Panc1 (cell line): Measurements from ENCODE around the gene KHDRBS2. TPM values are rescaled to one million over a fixed set of nuclear protein-coding genes. Genes with fewer than 3 reads are reported as not detected.

ENCODE experiments used
- ATAC-seq: fragments of 200-7000 bp; cut with Tn5 transposase; 2 replicates; pipeline ENCODE4 v1.9.1; 2020; ENCODE audit warnings: mild to moderate bottlenecking, moderate library complexity
- BruUV-seq: library from RNA; stranded (reverse); fragments of 400-500 nt; replicated peaks from 2 replicates; lab custom pipeline; 2021; lab: Mats Ljungman, UMichigan
- CTCF ChIA-PET: fragments of 300-600 bp; sonication (Branson Sonifier 250); formaldehyde crosslinking; loops from one replicate; lab custom pipeline; 2022; ENCODE audit warnings: antibody characterized with exemption; lab: Charles Lee
- POLR2A ChIA-PET: fragments of 300-600 bp; sonication (Branson Sonifier 250); formaldehyde crosslinking; loops from one replicate; lab custom pipeline; 2022; ENCODE audit warnings: antibody characterized with exemption; lab: Charles Lee
- DNase-seq: peaks from one replicate; pipeline ENCODE4 v3.0.0-alpha.2; 2010; ENCODE audit warnings: low read depth, low spot score
- H3K27ac ChIP-seq: 2 replicates; pipeline ENCODE4 v1.5.1; 2011; ENCODE audit warnings: mild to moderate bottlenecking, low read length, inconsistent platforms
- H3K27me3 ChIP-seq: fragments of 200-500 bp; sonication (Bioruptor generic); 2 replicates; pipeline ENCODE4 v1.6.0; 2014; ENCODE audit warnings: low read length, inconsistent platforms; ENCODE audit not compliant: control insufficient read depth, insufficient read depth
- H3K36me3 ChIP-seq: fragments of 200-500 bp; sonication (Bioruptor generic); 2 replicates; pipeline ENCODE4 v1.5.1; 2014; ENCODE audit warnings: inconsistent platforms, mild to moderate bottlenecking, low read length, moderate library complexity; ENCODE audit not compliant: control insufficient read depth, insufficient read depth
- H3K4me1 ChIP-seq: 2 replicates; pipeline ENCODE4 v1.5.1; 2011; ENCODE audit warnings: inconsistent platforms, mild to moderate bottlenecking, low read length, moderate library complexity; ENCODE audit not compliant: control insufficient read depth, insufficient read depth
- H3K4me3 ChIP-seq, 2 experiments: 2 replicates each; pipeline ENCODE4 v1.5.1; 2011 to 2012; ENCODE audit warnings: low read depth in 2 of 2, low read length in 2 of 2, mild to moderate bottlenecking in 2 of 2, inconsistent platforms in 1 of 2, moderate library complexity in 1 of 2
- H3K9me3 ChIP-seq: fragments of 200-500 bp; sonication (Bioruptor generic); 2 replicates; pipeline ENCODE4 v1.5.1; 2014; ENCODE audit warnings: low read depth, mild to moderate bottlenecking, inconsistent platforms, low read length, moderate library complexity; ENCODE audit not compliant: control insufficient read depth, insufficient read depth
- POLR2AphosphoS5 ChIP-seq: IDR thresholded peaks from 2 replicates; pipeline ENCODE4 v1.6.1; 2012; ENCODE audit warnings: mild to moderate bottlenecking, low read depth, low read length, moderate library complexity
- SIN3A ChIP-seq: IDR thresholded peaks from 2 replicates; pipeline ENCODE4 v1.6.1; 2012; ENCODE audit warnings: low read depth, mild to moderate bottlenecking, low read length, moderate library complexity, borderline replicate concordance; ENCODE audit not compliant: insufficient read depth
- TCF7L2 ChIP-seq: IDR thresholded peaks from 2 replicates; pipeline ENCODE4 v1.6.1; 2011; ENCODE audit warnings: mild to moderate bottlenecking, low read depth, low read length, inconsistent platforms
- in situ Hi-C: cut with HindIII; loops from 2 replicates; pipeline ENCODE4 v1.10.0; 2016; ENCODE audit warnings: low sequenced_read_pairs, low pct_unique_long_range_greater_than_20kb
- intact Hi-C: fragments of 100-400 bp; cut with micrococcal nuclease; formaldehyde crosslinking; loops from one replicate; pipeline ENCODE4 v1.10.0; 2022; ENCODE audit not compliant: unreplicated experiment
- total RNA-seq: library from RNA; stranded (reverse); gene quantifications from one replicate; pipeline ENCODE4 v1.2.1, GENCODE V29; 2021; ENCODE audit not compliant: unreplicated experiment
- TF ChIP-seq, protein P1 (sequence below): fragments of 450-650 bp; IDR thresholded peaks from 2 replicates; pipeline ENCODE4 v1.5.1; 2017; ENCODE audit warnings: mild to moderate bottlenecking
- TF ChIP-seq, protein P2 (sequence below), 2 experiments: IDR thresholded peaks; 2 replicates each; pipeline ENCODE4 v1.6.1; 2011 to 2012; ENCODE audit warnings: low read depth in 2 of 2, control low read depth in 1 of 2, low read length in 1 of 2, mild to moderate bottlenecking in 1 of 2, moderate library complexity in 1 of 2; ENCODE audit not compliant: insufficient read depth in 1 of 2

KHDRBS2 gene
- total RNA-seq, 1 experiment from 2014 or later: not detected

DNA sequence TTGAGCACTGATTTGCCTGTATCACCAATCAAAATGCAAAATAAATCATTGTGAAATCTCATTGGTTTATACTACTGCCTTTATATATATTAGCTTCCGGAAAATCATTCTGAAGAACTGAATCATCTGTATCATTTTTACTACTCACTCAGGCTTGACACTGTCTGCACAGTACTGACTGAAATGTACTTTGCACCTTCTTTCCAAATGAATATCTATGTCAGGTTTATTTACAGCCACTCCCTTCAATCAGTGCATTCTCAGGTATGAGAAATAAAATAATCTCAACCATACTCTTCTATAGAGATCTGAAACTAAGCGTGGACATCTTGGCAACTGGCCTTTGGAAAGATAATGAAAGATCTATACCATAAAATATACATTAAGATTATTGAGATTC is 2.7 kb downstream of the KHDRBS2 start:
- no peak overlapping the region for H3K27ac ChIP-seq
- in situ Hi-C loops: no loop called here
- H3K4me3 ChIP-seq: no peak overlapping the region
- no peak for ATAC-seq
- ChIA-PET CTCF (interaction anchor here (1.0 kb wide), 1 partner anchor 474 kb away, joined by 6 read pairs; no protein-coding TSS in a partner anchor), POLR2A (no interaction called here)
- no peaks in the 10 kb centered on the region for H3K4me1 ChIP-seq
- no peaks in the 10 kb centered on the region; the same call in 1 of the 2 replicates for H3K9me3 ChIP-seq
- BruUV-seq: no TSS peak
- intact Hi-C loops: no loop called here
- DNase-seq: no peak
- no peaks in the 10 kb centered on the region for H3K36me3 ChIP-seq
- no peaks in the 10 kb centered on the region for H3K27me3 ChIP-seq
- TF ChIP-seq POLR2AphosphoS5 (no peak), TCF7L2 (no peak), SIN3A (no peak)
- TF ChIP-seq, protein P1, sequence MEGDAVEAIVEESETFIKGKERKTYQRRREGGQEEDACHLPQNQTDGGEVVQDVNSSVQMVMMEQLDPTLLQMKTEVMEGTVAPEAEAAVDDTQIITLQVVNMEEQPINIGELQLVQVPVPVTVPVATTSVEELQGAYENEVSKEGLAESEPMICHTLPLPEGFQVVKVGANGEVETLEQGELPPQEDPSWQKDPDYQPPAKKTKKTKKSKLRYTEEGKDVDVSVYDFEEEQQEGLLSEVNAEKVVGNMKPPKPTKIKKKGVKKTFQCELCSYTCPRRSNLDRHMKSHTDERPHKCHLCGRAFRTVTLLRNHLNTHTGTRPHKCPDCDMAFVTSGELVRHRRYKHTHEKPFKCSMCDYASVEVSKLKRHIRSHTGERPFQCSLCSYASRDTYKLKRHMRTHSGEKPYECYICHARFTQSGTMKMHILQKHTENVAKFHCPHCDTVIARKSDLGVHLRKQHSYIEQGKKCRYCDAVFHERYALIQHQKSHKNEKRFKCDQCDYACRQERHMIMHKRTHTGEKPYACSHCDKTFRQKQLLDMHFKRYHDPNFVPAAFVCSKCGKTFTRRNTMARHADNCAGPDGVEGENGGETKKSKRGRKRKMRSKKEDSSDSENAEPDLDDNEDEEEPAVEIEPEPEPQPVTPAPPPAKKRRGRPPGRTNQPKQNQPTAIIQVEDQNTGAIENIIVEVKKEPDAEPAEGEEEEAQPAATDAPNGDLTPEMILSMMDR: no peak
- TF ChIP-seq, protein P2, sequence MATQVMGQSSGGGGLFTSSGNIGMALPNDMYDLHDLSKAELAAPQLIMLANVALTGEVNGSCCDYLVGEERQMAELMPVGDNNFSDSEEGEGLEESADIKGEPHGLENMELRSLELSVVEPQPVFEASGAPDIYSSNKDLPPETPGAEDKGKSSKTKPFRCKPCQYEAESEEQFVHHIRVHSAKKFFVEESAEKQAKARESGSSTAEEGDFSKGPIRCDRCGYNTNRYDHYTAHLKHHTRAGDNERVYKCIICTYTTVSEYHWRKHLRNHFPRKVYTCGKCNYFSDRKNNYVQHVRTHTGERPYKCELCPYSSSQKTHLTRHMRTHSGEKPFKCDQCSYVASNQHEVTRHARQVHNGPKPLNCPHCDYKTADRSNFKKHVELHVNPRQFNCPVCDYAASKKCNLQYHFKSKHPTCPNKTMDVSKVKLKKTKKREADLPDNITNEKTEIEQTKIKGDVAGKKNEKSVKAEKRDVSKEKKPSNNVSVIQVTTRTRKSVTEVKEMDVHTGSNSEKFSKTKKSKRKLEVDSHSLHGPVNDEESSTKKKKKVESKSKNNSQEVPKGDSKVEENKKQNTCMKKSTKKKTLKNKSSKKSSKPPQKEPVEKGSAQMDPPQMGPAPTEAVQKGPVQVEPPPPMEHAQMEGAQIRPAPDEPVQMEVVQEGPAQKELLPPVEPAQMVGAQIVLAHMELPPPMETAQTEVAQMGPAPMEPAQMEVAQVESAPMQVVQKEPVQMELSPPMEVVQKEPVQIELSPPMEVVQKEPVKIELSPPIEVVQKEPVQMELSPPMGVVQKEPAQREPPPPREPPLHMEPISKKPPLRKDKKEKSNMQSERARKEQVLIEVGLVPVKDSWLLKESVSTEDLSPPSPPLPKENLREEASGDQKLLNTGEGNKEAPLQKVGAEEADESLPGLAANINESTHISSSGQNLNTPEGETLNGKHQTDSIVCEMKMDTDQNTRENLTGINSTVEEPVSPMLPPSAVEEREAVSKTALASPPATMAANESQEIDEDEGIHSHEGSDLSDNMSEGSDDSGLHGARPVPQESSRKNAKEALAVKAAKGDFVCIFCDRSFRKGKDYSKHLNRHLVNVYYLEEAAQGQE (IDR thresholded peaks at IDR 0.05; ENCODE audit: insufficient read depth in 1 of 2, low read depth in 2 of 2, low read length in 1 of 2): no peak

- no peak overlapping the region for H3K4me3 ChIP-seq
- H3K27me3 ChIP-seq: no peaks in the 10 kb centered on the region
- no peaks in the 10 kb centered on the region for H3K36me3 ChIP-seq
- POLR2A ChIA-PET: no interaction called here
- H3K9me3 ChIP-seq: no peaks in the 10 kb centered on the region; the same call in 1 of the 2 replicates
- no TSS peak for BruUV-seq
- no peaks in the 10 kb centered on the region for H3K4me1 ChIP-seq
- H3K27ac ChIP-seq: no peak overlapping the region
- intact Hi-C loops (no loop called here), in situ Hi-C loops (no loop called here)
- CTCF ChIA-PET: no interaction called here
- TF ChIP-seq SIN3A: no peak
- no peak for TF ChIP-seq POLR2AphosphoS5
- no peak for TF ChIP-seq TCF7L2
- TF ChIP-seq, protein P1: no peak
- TF ChIP-seq, protein P2 (IDR thresholded peaks at IDR 0.05; ENCODE audit: insufficient read depth in 1 of 2, low read depth in 2 of 2, low read length in 1 of 2): no peak
- DNase-seq (no peak), ATAC-seq (no peak)
These were observed 5.9 kb downstream of the KHDRBS2 start for GRCh38 chr6:62280099-62280498.
